Cardiac muscle cell (in vitro differentiated cells and primary cell): ENCODE measurements around the gene SMIM41. TPM values are rescaled to one million over a fixed set of nuclear protein-coding genes. Genes with fewer than 3 reads are reported as not detected.
A peak's percentile ranks its signal among the peaks of the same experiment; 100 is the strongest.

Experiments
- DNase-seq, 2 donors: peaks; one replicate each; pipeline versions ENCODE4 v3.0.0 to v3.0.0-alpha.2; 2010 to 2017; ENCODE audit warnings: low read depth in 1 of 2, low spot score in 1 of 2
- H3K27ac ChIP-seq: fragments of 200-600 bp; sonication (generic); 2 replicates; pipeline ENCODE4 v1.5.1; 2016
- H3K27me3 ChIP-seq: fragments of 200-600 bp; sonication (generic); 2 replicates; pipeline ENCODE4 v1.6.0; 2016; ENCODE audit warnings: control low read depth
- H3K36me3 ChIP-seq: fragments of 200-600 bp; sonication (generic); 2 replicates; pipeline ENCODE4 v1.5.1; 2016; ENCODE audit warnings: control low read depth
- H3K4me1 ChIP-seq: fragments of 200-600 bp; sonication (generic); 2 replicates; pipeline ENCODE4 v1.8.1; 2017; ENCODE audit warnings: low read depth, mild to moderate bottlenecking, mixed run types
- H3K4me3 ChIP-seq: fragments of 200-600 bp; sonication (generic); 2 replicates; pipeline ENCODE4 v1.5.1; 2016; ENCODE audit warnings: mild to moderate bottlenecking
- H3K9me3 ChIP-seq: fragments of 200-600 bp; sonication (generic); 2 replicates; pipeline ENCODE4 v1.5.1; 2017; ENCODE audit warnings: low read depth, mild to moderate bottlenecking, control low read depth
- polyA plus RNA-seq: library from polyadenylated mRNA; unstranded; fragments of >200 nt; fragmentation: Nextera tagmentation; extraction: Ambion mirVana; gene quantifications from 2 replicates; pipeline ENCODE4 v1.2.1, GENCODE V29; 2016
- total RNA-seq: library from RNA; depleted of rRNA; stranded (reverse); fragments of >200 nt; gene quantifications from 2 replicates; pipeline ENCODE4 v1.2.3, GENCODE V29; 2016
- TF ChIP-seq, protein P1 (sequence below): IDR thresholded peaks from 2 replicates; pipeline ENCODE4 v1.5.1; 2012; ENCODE audit warnings: low read depth, mild to moderate bottlenecking, low read length

SMIM41 gene
- total and polyA plus RNA-seq, 2 experiments from 2014 or later = not detected

DNA sequence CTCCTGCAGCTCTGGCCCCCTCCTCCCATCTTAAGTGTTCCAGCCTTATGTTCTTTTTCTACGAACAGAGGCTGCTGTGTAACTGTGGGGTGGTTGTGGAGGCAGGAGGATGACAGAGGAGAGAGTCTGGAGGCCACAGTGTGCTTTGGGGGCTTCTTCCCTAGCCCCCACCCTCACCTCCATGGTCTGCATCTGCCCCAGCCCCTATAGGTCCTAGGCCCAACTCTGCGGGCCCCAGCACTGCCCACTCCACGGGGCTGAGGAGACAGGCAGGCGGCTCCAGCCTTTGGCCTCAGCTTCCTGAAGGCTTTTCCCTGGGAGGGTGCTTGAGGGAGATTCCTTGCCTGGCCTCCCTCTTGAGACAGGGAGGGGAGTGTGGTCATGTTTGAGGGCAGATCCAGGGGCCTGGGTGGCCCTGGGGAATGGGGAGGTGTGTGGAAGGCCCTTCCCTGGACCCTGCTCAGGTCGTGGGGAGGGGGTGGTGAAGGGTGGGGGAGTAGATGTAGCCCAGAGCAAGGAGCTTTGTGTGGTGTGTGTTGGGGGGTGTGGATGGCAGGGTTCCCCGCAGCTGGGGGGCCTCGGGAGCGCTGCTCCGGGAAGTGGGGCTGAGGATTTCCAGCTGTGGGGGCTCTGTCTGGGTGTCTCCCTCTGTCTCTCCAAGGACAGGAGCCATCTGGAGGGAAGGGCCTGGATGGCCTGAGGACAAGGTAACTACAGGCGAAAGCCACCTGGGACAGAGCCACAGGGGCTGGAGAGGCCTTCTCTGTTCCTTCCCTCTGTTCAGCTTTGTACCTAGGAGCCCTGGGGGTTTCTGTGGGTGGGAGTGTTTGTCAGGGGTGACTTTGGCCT, 1.1 kb downstream of the SMIM41 start:
- H3K4me3 ChIP-seq = no peak overlapping the region
- no peaks in the 10 kb centered on the region for H3K36me3 ChIP-seq
- TF ChIP-seq, protein P1, sequence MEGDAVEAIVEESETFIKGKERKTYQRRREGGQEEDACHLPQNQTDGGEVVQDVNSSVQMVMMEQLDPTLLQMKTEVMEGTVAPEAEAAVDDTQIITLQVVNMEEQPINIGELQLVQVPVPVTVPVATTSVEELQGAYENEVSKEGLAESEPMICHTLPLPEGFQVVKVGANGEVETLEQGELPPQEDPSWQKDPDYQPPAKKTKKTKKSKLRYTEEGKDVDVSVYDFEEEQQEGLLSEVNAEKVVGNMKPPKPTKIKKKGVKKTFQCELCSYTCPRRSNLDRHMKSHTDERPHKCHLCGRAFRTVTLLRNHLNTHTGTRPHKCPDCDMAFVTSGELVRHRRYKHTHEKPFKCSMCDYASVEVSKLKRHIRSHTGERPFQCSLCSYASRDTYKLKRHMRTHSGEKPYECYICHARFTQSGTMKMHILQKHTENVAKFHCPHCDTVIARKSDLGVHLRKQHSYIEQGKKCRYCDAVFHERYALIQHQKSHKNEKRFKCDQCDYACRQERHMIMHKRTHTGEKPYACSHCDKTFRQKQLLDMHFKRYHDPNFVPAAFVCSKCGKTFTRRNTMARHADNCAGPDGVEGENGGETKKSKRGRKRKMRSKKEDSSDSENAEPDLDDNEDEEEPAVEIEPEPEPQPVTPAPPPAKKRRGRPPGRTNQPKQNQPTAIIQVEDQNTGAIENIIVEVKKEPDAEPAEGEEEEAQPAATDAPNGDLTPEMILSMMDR = no peak
- no peaks in the 10 kb centered on the region for H3K27me3 ChIP-seq
- no peak for DNase-seq
- H3K27ac ChIP-seq = no peak overlapping the region
- H3K9me3 ChIP-seq = no peaks in the 10 kb centered on the region
- H3K4me1 ChIP-seq = peaks cover 19% of the 10 kb centered on the region

DNA sequence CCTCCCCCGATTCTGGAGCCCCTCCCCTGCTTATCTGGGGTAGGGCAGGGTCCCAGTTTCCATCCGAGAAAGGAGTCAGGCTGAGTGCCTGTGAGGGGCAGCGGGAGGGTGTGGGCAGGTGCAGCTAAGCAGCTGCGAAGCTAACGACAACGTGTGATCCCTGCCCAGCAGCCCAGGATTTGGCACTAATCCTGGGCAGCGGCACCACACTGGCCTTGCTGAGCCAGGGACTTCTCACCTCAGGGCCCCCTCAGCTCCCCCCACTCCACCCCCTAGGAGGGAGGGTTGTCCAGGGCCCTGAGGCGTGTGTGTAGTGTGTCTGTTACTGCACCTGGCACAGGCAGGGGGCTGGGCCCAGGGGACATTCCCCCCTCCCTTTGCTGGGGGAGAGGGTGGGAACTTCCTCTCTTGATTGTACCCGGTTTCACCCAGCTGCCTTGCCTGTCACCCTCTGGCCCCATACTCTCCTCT, 1.8 kb downstream of the SMIM41 start:
- no peak for DNase-seq
- Histone ChIP-seq H3K36me3 (no peaks in the 10 kb centered on the region), H3K4me3 (no peak overlapping the region), H3K27ac (peak overlapping the region; percentile 47), H3K4me1 (peaks cover 19% of the 10 kb centered on the region), H3K27me3 (no peaks in the 10 kb centered on the region), H3K9me3 (no peaks in the 10 kb centered on the region)
- TF ChIP-seq, protein P1 = no peak

DNA sequence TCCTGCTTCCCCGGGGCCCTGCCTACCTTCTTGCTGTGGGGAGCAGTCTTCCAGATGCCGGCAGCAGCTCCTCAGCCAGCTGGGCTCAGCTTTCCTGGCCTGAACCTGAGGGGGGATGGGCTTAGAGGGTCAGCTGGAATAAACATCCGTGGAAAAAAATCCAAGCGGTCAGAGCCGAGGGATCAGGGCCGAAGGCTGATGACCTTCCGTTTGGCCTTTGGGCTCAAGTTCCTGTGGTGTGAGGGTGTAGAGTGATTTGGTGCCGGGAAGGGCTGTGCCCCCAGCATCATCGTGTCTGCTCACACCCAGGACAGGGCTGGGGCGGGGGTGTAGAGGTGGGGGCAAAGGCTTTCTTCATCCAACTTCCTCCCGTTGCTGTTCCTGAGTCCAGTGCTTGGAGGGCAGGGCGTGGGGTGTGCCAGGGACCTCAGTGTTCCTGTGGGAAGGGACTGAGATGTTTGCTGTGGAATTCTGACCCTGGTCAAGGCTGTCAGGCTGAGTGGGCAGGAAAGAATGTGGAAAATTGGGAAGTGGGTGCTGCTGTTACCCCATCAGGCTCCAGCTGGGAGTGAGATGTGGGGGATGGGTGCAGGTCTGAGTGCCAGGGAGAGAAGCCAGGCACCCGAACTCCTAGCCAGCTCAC, 2.6 kb downstream of the SMIM41 start:
- H3K27me3 ChIP-seq = no peaks in the 10 kb centered on the region
- DNase-seq = peak; percentile 37 to 52
- H3K27ac ChIP-seq = peak overlapping the region; percentile 47
- H3K4me3 ChIP-seq = no peak overlapping the region
- peaks cover 19% of the 10 kb centered on the region for H3K4me1 ChIP-seq
- TF ChIP-seq, protein P1 = no peak
- H3K9me3 ChIP-seq = no peaks in the 10 kb centered on the region
- no peaks in the 10 kb centered on the region for H3K36me3 ChIP-seq

DNA sequence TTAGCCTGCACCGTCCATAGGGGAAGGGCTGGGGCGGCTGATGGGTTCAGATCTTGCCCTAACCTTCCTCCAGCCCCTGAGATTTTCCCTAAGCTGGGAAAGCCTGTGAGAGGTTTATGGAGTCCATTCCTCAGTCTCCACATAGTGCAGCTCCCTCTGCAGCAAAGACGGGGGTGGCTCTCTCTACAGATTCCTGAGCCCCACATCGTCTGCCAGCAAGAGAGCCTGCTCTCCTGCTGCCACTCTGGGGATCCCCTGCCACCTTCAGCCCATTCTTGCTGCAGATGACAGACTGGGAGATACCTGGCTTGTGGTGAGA, 3.1 kb downstream of the SMIM41 start:
- H3K4me1 ChIP-seq = peaks cover 19% of the 10 kb centered on the region
- TF ChIP-seq, protein P1 = no peak
- H3K27ac ChIP-seq = peak overlapping the region; percentile 29

DNA sequence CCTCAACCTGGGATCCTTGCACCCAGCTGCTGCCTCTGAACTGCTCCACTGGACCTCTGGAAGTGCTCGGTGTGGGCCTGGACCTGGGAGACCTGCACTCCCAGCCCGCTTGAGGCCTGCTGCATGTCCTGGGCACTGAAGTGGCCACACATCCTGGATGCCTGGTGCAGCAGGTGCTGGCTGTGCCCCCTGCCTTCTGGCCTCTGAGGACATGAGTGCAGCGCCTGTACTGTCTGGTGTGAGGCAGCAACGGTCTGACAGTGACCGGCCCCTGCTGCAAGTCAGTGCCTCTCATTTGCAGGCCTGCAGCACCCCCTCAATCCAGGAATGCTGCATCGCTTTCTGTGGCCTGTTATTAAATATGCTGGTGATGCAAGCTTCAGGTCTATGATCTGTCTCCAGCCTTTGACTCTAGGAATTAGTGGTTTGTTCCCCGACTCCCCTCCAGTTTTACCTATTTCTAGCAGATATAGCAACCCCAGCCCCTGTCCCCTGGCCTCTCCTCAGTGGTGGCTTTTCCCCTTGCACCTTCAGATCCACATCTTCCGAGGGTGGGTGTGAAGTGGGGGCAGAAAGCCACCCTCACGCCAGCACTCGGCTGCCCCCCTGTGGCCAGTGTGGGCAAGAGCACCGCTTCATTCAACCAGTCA, 3.6 kb downstream of the SMIM41 start:
- no peak overlapping the region for H3K4me3 ChIP-seq
- peak; percentile 62 to 69 for DNase-seq
- H3K9me3 ChIP-seq = no peaks in the 10 kb centered on the region
- H3K27me3 ChIP-seq = no peaks in the 10 kb centered on the region
- TF ChIP-seq, protein P1 = peak; percentile 98
- peaks cover 19% of the 10 kb centered on the region for H3K4me1 ChIP-seq
- peak overlapping the region; percentile 29 for H3K27ac ChIP-seq
- H3K36me3 ChIP-seq = no peaks in the 10 kb centered on the region

More for the DNA sequence above, 3.1 kb downstream of the SMIM41 start:
- H3K27me3 ChIP-seq = no peaks in the 10 kb centered on the region
- no peaks in the 10 kb centered on the region for H3K9me3 ChIP-seq
- no peak for DNase-seq
- H3K36me3 ChIP-seq = no peaks in the 10 kb centered on the region
- no peak overlapping the region for H3K4me3 ChIP-seq
